Osteoblast (primary cell): ENCODE data around the gene TSPAN16. TPM values are rescaled to one million over a fixed set of nuclear protein-coding genes. Genes with fewer than 3 reads are reported as not detected.

Source experiments
- DNase-seq: peaks from one replicate; pipeline ENCODE4 v3.0.0; 2011; ENCODE audit warnings: low spot score, mixed read lengths; ENCODE audit not compliant: insufficient read length; ENCODE audit errors: missing footprints
- H2AFZ ChIP-seq: 2 replicates; pipeline ENCODE4 v1.6.0; 2011; ENCODE audit warnings: mild to moderate bottlenecking, low read length
- H3K27ac ChIP-seq: 2 replicates; pipeline ENCODE4 v1.5.1; 2011; ENCODE audit warnings: mild to moderate bottlenecking, low read depth, low read length, moderate library complexity
- H3K27me3 ChIP-seq: 2 replicates; pipeline ENCODE4 v1.6.0; 2012; ENCODE audit warnings: mild to moderate bottlenecking, control low read depth, inconsistent platforms, low read length, moderate library complexity; ENCODE audit not compliant: insufficient read depth
- H3K36me3 ChIP-seq: 2 replicates; pipeline ENCODE4 v1.5.1; 2011; ENCODE audit warnings: mild to moderate bottlenecking, low read length, control low read depth, moderate library complexity; ENCODE audit not compliant: insufficient read depth
- H3K4me1 ChIP-seq: 2 replicates; pipeline ENCODE4 v1.5.1; 2011; ENCODE audit warnings: mild to moderate bottlenecking, low read length, control low read depth, moderate library complexity; ENCODE audit not compliant: insufficient read depth
- H3K4me2 ChIP-seq: 2 replicates; pipeline ENCODE4 v1.6.0; 2011; ENCODE audit warnings: mild to moderate bottlenecking, low read length; ENCODE audit not compliant: insufficient read depth
- H3K4me3 ChIP-seq: fragments of 200-600 bp; sonication (generic); 3 replicates; pipeline ENCODE4 v1.5.1; 2012; ENCODE audit warnings: mild to moderate bottlenecking, low read length, inconsistent platforms; ENCODE audit not compliant: insufficient read depth
- H3K79me2 ChIP-seq: 2 replicates; pipeline ENCODE4 v1.6.0; 2012; ENCODE audit warnings: mild to moderate bottlenecking, low read length, control low read depth, inconsistent platforms; ENCODE audit not compliant: insufficient read depth
- H3K9me3 ChIP-seq: 2 replicates; pipeline ENCODE4 v1.5.1; 2011; ENCODE audit warnings: low read depth, low read length, control low read depth
- H4K20me1 ChIP-seq: 2 replicates; pipeline ENCODE4 v1.6.0; 2012; ENCODE audit warnings: mild to moderate bottlenecking, low read length, control low read depth; ENCODE audit not compliant: insufficient read depth
- CTCF ChIP-seq: IDR thresholded peaks from 2 replicates; pipeline ENCODE4 v1.5.1; 2011; ENCODE audit warnings: mild to moderate bottlenecking, low read depth, low read length, moderate library complexity; ENCODE audit errors: extremely low read depth
- total RNA-seq: library from RNA; depleted of rRNA; stranded (reverse); fragments of >200 nt; gene quantifications from 2 replicates; pipeline ENCODE4 v1.2.3, GENCODE V29; 2012

Gene TSPAN16
- total RNA-seq, 1 donor: not detected

GRCh38 chr19:11361037-11361770, 65.2 kb downstream of the TSPAN16 start:
- peaks cover 26% of the 10 kb centered on the region for H4K20me1 ChIP-seq
- no peak for TF ChIP-seq CTCF
- H3K4me1 ChIP-seq: peaks cover 4% of the 10 kb centered on the region
- H3K79me2 ChIP-seq: peaks cover 4% of the 10 kb centered on the region
- no peak overlapping the region for H3K27ac ChIP-seq
- no peak overlapping the region for H3K4me2 ChIP-seq
- no peaks in the 10 kb centered on the region for H3K27me3 ChIP-seq
- no peak overlapping the region for H3K4me3 ChIP-seq
- no peak overlapping the region for H2AFZ ChIP-seq
- H3K9me3 ChIP-seq: no peaks in the 10 kb centered on the region
- H3K36me3 ChIP-seq: peaks cover 44% of the 10 kb centered on the region
- DNase-seq: peak; percentile 57

- Histone ChIP-seq H3K79me2 (no peaks in the 10 kb centered on the region), H2AFZ (no peak overlapping the region), H3K4me1 (no peaks in the 10 kb centered on the region), H4K20me1 (peaks cover 18% of the 10 kb centered on the region), H3K36me3 (peaks cover 44% of the 10 kb centered on the region), H3K27me3 (no peaks in the 10 kb centered on the region), H3K4me2 (no peak overlapping the region), H3K27ac (no peak overlapping the region), H3K4me3 (no peak overlapping the region), H3K9me3 (no peaks in the 10 kb centered on the region)
- peak; percentile 73 for DNase-seq
- no peak for TF ChIP-seq CTCF
Observed at GRCh38 chr19:11361771-11362731, 66.1 kb downstream of the TSPAN16 start.

GRCh38 chr19:11363881-11364280, 67.9 kb downstream of the TSPAN16 start:
- H3K4me1 ChIP-seq: no peaks in the 10 kb centered on the region
- no peak for TF ChIP-seq CTCF
- H3K4me3 ChIP-seq: no peak overlapping the region
- no peak overlapping the region for H2AFZ ChIP-seq
- DNase-seq: peak; percentile 36
- H4K20me1 ChIP-seq: peaks cover 8% of the 10 kb centered on the region
- no peak overlapping the region for H3K27ac ChIP-seq
- H3K9me3 ChIP-seq: no peaks in the 10 kb centered on the region
- no peaks in the 10 kb centered on the region for H3K27me3 ChIP-seq
- peaks cover 41% of the 10 kb centered on the region for H3K36me3 ChIP-seq
- no peaks in the 10 kb centered on the region for H3K79me2 ChIP-seq
- no peak overlapping the region for H3K4me2 ChIP-seq
